Panc1 (cell line): Measurements from ENCODE around the gene FBXO45. TPM values are rescaled to one million over a fixed set of nuclear protein-coding genes. Genes with fewer than 3 reads are reported as not detected.
"Not testable (repeated sequence)": the region's sequence is repeated elsewhere in the genome, so short reads cannot be mapped to it uniquely, and the experiment has no call there.

Experiments used
- ATAC-seq: fragments of 200-7000 bp; cut with Tn5 transposase; 2 replicates; pipeline ENCODE4 v1.9.1; 2020; ENCODE audit warnings: mild to moderate bottlenecking, moderate library complexity
- BruUV-seq: library from RNA; stranded (reverse); fragments of 400-500 nt; replicated peaks from 2 replicates; lab custom pipeline; 2021; lab: Mats Ljungman, UMichigan
- CTCF ChIA-PET: fragments of 300-600 bp; sonication (Branson Sonifier 250); formaldehyde crosslinking; loops from one replicate; lab custom pipeline; 2022; ENCODE audit warnings: antibody characterized with exemption; lab: Charles Lee
- POLR2A ChIA-PET: fragments of 300-600 bp; sonication (Branson Sonifier 250); formaldehyde crosslinking; loops from one replicate; lab custom pipeline; 2022; ENCODE audit warnings: antibody characterized with exemption; lab: Charles Lee
- DNase-seq: peaks from one replicate; pipeline ENCODE4 v3.0.0-alpha.2; 2010; ENCODE audit warnings: low read depth, low spot score
- H3K27ac ChIP-seq: 2 replicates; pipeline ENCODE4 v1.5.1; 2011; ENCODE audit warnings: mild to moderate bottlenecking, low read length, inconsistent platforms
- H3K27me3 ChIP-seq: fragments of 200-500 bp; sonication (Bioruptor generic); 2 replicates; pipeline ENCODE4 v1.6.0; 2014; ENCODE audit warnings: low read length, inconsistent platforms; ENCODE audit not compliant: control insufficient read depth, insufficient read depth
- H3K36me3 ChIP-seq: fragments of 200-500 bp; sonication (Bioruptor generic); 2 replicates; pipeline ENCODE4 v1.5.1; 2014; ENCODE audit warnings: inconsistent platforms, mild to moderate bottlenecking, low read length, moderate library complexity; ENCODE audit not compliant: control insufficient read depth, insufficient read depth
- H3K4me1 ChIP-seq: 2 replicates; pipeline ENCODE4 v1.5.1; 2011; ENCODE audit warnings: inconsistent platforms, mild to moderate bottlenecking, low read length, moderate library complexity; ENCODE audit not compliant: control insufficient read depth, insufficient read depth
- H3K4me3 ChIP-seq, 2 experiments: 2 replicates each; pipeline ENCODE4 v1.5.1; 2011 to 2012; ENCODE audit warnings: low read depth in 2 of 2, low read length in 2 of 2, mild to moderate bottlenecking in 2 of 2, inconsistent platforms in 1 of 2, moderate library complexity in 1 of 2
- H3K9me3 ChIP-seq: fragments of 200-500 bp; sonication (Bioruptor generic); 2 replicates; pipeline ENCODE4 v1.5.1; 2014; ENCODE audit warnings: low read depth, mild to moderate bottlenecking, inconsistent platforms, low read length, moderate library complexity; ENCODE audit not compliant: control insufficient read depth, insufficient read depth
- CTCF ChIP-seq: fragments of 450-650 bp; IDR thresholded peaks from 2 replicates; pipeline ENCODE4 v1.5.1; 2017; ENCODE audit warnings: mild to moderate bottlenecking
- POLR2AphosphoS5 ChIP-seq: IDR thresholded peaks from 2 replicates; pipeline ENCODE4 v1.6.1; 2012; ENCODE audit warnings: mild to moderate bottlenecking, low read depth, low read length, moderate library complexity
- SIN3A ChIP-seq: IDR thresholded peaks from 2 replicates; pipeline ENCODE4 v1.6.1; 2012; ENCODE audit warnings: low read depth, mild to moderate bottlenecking, low read length, moderate library complexity, borderline replicate concordance; ENCODE audit not compliant: insufficient read depth
- TCF7L2 ChIP-seq: IDR thresholded peaks from 2 replicates; pipeline ENCODE4 v1.6.1; 2011; ENCODE audit warnings: mild to moderate bottlenecking, low read depth, low read length, inconsistent platforms
- in situ Hi-C: cut with HindIII; loops from 2 replicates; pipeline ENCODE4 v1.10.0; 2016; ENCODE audit warnings: low sequenced_read_pairs, low pct_unique_long_range_greater_than_20kb
- intact Hi-C: fragments of 100-400 bp; cut with micrococcal nuclease; formaldehyde crosslinking; loops from one replicate; pipeline ENCODE4 v1.10.0; 2022; ENCODE audit not compliant: unreplicated experiment
- total RNA-seq: library from RNA; stranded (reverse); gene quantifications from one replicate; pipeline ENCODE4 v1.2.1, GENCODE V29; 2021; ENCODE audit not compliant: unreplicated experiment
- TF ChIP-seq, protein P1 (sequence below), 2 experiments: IDR thresholded peaks; 2 replicates each; pipeline ENCODE4 v1.6.1; 2011 to 2012; ENCODE audit warnings: low read depth in 2 of 2, control low read depth in 1 of 2, low read length in 1 of 2, mild to moderate bottlenecking in 1 of 2, moderate library complexity in 1 of 2; ENCODE audit not compliant: insufficient read depth in 1 of 2

Gene FBXO45
- total RNA-seq, 1 experiment from 2014 or later, result 21.6 TPM

GRCh38 chr3:196569003-196569516 is 600 bp downstream of the FBXO45 start:
- ChIA-PET POLR2A (interaction anchor here (0.6 to 1.3 kb wide), 2 partner anchors 44 to 82 kb away, joined by 3 to 4 read pairs; no protein-coding TSS in a partner anchor), CTCF (interaction anchor here (0.5 kb wide), 1 partner anchor 546 kb away, joined by 3 read pairs; no protein-coding TSS in a partner anchor)
- no TSS peak for BruUV-seq
- ATAC-seq (peak; percentile 65), DNase-seq (no peak)
- no peaks in the 10 kb centered on the region for H3K27me3 ChIP-seq
- peak overlapping the region; percentile 75 for H3K27ac ChIP-seq
- no peak for TF ChIP-seq CTCF
- TF ChIP-seq SIN3A, result 0 out of 2 replicates have a peak, but pooled peaks have one; percentile 14
- H3K4me1 ChIP-seq, result peaks cover 26% of the 10 kb centered on the region
- H3K4me3 ChIP-seq, result peak overlapping the region; percentile 87 to 89
- in situ Hi-C loops (no loop called here), intact Hi-C loops (no loop called here)
- no peaks in the 10 kb centered on the region for H3K9me3 ChIP-seq
- peaks cover 5% of the 10 kb centered on the region; the same call in 1 of the 2 replicates for H3K36me3 ChIP-seq

GRCh38 chr3:196570332-196570731 is 1.9 kb downstream of the FBXO45 start:
- CTCF ChIA-PET, H3K4me3 ChIP-seq, intact Hi-C loops, H3K27me3 ChIP-seq, H3K36me3 ChIP-seq, POLR2A ChIA-PET, in situ Hi-C loops, DNase-seq, ATAC-seq, H3K27ac ChIP-seq, H3K9me3 ChIP-seq, BruUV-seq: not testable (repeated sequence)
- H3K4me1 ChIP-seq, result peaks cover 15% of the 10 kb centered on the region

GRCh38 chr3:196572389-196572788 is 3.9 kb downstream of the FBXO45 start:
- in situ Hi-C loops, result no loop called here

More at GRCh38 chr3:196572389-196572788, 3.9 kb downstream of the FBXO45 start:
- TF ChIP-seq, protein P1, sequence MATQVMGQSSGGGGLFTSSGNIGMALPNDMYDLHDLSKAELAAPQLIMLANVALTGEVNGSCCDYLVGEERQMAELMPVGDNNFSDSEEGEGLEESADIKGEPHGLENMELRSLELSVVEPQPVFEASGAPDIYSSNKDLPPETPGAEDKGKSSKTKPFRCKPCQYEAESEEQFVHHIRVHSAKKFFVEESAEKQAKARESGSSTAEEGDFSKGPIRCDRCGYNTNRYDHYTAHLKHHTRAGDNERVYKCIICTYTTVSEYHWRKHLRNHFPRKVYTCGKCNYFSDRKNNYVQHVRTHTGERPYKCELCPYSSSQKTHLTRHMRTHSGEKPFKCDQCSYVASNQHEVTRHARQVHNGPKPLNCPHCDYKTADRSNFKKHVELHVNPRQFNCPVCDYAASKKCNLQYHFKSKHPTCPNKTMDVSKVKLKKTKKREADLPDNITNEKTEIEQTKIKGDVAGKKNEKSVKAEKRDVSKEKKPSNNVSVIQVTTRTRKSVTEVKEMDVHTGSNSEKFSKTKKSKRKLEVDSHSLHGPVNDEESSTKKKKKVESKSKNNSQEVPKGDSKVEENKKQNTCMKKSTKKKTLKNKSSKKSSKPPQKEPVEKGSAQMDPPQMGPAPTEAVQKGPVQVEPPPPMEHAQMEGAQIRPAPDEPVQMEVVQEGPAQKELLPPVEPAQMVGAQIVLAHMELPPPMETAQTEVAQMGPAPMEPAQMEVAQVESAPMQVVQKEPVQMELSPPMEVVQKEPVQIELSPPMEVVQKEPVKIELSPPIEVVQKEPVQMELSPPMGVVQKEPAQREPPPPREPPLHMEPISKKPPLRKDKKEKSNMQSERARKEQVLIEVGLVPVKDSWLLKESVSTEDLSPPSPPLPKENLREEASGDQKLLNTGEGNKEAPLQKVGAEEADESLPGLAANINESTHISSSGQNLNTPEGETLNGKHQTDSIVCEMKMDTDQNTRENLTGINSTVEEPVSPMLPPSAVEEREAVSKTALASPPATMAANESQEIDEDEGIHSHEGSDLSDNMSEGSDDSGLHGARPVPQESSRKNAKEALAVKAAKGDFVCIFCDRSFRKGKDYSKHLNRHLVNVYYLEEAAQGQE (IDR thresholded peaks at IDR 0.05; ENCODE audit: insufficient read depth in 1 of 2, low read depth in 2 of 2, low read length in 1 of 2), result no peak
- TF ChIP-seq SIN3A, result no peak
- TF ChIP-seq TCF7L2, result no peak
- TF ChIP-seq CTCF, result no peak
- no peak for TF ChIP-seq POLR2AphosphoS5
- peaks cover 9% of the 10 kb centered on the region for H3K4me1 ChIP-seq
- no peaks in the 10 kb centered on the region for H3K27me3 ChIP-seq
- ATAC-seq, result no peak
- H3K4me3 ChIP-seq, result no peak overlapping the region
- no TSS peak for BruUV-seq
- CTCF ChIA-PET, result interaction anchor here (1.2 kb wide), 1 partner anchor 37 kb away, joined by 4 read pairs; no protein-coding TSS in a partner anchor
- DNase-seq, result no peak
- H3K27ac ChIP-seq, result no peak overlapping the region
- intact Hi-C loops, result no loop called here
- no peaks in the 10 kb centered on the region for H3K9me3 ChIP-seq
- POLR2A ChIA-PET, result no interaction called here
- H3K36me3 ChIP-seq, result peaks cover 5% of the 10 kb centered on the region
